NCI-H446 (cell line): ENCODE data around the gene S100A7.
A peak's percentile ranks its signal among the peaks of the same experiment; 100 is the strongest.

Experiments used
- DNase-seq, 2 experiments: peaks; one replicate each; lab custom pipeline; 2025; lab: John Stamatoyannopoulos, UW

The S100A7 gene

DNA sequence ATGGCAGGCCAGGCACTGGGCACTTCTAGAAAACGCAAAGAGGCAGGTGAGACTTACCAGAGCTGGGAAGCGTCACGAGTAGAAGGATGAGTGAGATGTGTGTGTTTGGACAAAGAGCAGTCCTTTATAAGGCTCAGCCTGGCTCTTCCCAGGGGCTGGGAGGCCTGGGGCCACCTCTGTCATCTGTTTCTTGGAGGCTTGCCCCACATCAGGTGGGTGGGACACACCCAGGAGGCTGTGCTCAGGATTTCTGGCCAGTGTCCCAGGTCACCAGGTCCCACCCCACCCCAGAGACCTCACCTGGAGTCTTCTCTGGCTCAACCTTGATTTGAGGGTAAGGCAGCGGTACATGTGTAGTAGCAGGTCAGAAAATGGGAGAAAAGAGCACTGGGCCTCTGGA lies at the start of gene S100A7:
TSS of gene S100A7 (minus strand) at position 101 of the 400 bp plus-strand sequence. CDS start 1,638 bp downstream, outside the sequence.
- no peak for DNase-seq

DNA sequence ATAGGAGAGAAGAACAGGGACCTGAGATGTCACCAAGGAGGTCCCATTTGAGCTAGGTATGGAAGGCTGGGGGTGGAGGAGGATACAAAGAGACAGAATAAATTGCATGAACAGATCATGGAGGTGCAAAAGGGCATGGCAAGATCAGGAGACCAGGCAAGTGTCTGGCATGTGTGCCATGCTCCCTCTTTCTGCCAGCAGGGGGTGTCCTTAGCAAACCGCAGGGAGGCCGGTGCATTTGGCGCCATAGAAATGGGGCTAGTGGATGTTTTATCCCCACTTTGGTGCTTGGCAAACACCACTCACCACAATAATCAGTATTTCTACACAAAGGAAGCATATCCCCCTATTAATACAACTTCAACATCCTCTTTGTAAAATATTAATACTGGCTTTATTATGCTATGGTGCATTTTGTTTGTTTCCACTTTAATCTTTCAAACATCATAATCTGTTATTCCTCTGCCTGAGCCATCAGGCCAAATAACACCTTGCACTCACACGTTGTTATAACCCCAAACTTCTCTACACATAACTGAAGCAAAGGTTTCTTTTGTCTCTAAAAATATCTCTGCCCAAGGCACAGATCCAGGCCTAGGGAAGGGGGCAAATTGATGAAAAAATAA lies 49.4 kb upstream of the S100A7 start:
- peak; percentile 15 to 66 for DNase-seq

DNA sequence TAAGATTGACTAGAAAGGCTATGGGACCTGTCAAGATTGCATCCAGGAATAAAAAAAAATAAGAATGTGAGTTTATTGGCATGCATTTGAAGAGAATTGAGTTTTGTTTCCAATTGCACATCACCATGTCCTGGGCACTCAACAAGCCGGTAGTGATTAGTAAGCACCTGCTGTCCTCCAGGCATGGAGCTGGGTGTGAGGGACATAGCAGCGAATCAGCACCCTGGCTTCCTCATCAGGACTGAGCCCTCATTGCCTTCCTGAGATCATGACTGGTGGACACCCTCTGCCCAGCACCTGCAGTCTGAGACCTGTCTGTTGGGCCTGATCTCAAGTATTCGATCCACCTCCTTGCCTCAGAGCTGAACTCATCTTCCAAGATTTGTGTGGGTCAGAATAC lies 48.6 kb upstream of the S100A7 start:
- DNase-seq: no peak

DNA sequence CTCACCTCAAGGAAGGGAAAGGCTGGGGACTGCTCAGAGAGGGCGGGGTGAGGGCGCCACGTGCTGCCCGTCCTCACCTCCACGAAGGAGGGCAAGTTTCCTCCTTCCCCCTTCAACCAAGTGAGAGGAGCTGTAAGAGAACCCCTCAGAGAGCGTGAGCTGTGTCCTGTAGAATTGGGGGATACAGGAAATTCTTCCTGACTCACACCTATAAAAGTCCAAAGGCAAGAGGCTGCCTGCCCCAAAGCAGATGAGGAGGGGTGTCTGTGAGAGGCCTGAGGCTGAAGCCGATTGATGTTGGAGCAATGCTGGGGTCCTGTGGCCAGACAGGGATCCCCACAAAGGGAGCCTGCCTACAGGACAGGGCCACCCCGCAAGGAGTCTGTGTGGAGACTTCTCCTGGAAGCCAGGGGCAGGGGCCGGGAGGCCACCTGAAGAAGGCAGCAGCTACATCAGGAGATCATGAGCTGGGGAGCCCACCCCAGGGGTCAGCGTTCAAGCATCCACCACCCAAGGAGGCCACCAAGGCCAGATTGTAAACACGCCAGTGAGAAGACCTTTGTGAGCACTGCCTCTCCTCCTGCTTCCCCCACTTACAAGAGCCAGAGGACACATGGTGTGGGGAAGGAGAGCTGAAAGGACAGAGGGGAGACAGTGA lies 47.6 kb upstream of the S100A7 start:
- DNase-seq: no peak

DNA sequence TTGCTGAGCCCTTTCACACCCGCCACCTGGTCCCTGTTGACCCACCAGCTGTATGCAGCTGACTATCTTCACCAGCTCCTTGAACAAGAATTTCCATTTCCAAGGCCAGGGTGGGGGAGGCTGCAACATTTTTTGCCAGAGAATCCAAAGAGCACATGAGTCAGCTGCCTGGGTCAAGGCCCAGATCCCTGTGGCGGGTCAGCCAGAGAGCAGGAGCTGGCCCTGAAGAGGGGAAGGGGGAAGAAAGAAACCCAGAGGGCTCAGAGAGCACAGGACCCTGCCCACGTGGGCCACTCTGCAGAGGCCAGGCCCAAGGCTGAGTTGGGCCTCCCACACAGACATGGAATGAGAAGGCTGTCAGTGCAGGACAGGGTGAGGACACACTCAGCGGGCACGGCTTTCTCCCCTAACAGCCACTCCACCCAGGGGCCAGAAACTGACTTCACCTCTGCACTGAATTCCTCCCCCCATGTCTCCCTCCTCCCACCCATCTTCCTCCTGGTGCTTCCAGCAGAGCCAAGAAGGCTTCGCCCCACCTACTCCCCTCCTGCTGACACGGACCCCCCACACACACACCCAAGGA lies 46.5 kb upstream of the S100A7 start:
- peak in 1 of 2 experiments; percentile 53 for DNase-seq

DNA sequence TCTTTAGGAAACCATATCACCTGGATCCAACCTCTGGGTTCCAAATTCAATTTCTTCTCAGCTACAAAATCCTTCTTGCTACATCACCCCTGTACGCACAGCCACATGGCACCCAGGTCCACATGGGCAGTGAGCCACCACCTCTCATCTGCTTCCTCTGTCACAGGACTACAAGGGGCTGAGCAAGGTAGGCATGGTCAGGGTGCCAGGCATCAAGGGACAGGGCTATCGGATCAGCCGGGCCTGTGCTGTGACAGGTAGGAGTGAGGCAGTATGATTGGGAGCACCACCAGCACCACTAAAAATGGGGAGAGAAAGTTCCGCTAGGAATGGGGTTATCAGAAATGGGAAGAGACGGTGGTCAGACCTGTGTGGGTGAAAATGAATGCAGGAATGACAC lies 45.9 kb upstream of the S100A7 start:
- DNase-seq: no peak

DNA sequence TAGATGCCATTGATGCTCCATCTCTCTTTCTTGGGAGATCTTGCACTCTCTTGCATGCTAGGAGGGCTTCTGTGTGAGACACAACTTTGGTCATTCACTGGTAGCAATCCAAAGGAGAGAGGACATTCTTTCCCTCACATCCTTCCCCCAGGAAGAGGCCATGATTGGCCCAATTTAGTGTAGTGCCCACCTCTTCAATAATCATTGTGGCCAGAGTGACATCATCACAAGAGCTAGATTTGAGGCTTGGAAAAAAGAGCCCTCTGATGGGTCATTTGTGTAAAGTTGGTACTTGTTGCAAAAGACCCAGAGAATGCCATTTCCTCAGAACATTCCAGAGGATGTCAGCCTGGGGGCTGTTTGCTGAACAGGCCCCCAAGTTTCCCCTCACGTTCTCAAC lies 45.1 kb upstream of the S100A7 start:
- no peak for DNase-seq

DNA sequence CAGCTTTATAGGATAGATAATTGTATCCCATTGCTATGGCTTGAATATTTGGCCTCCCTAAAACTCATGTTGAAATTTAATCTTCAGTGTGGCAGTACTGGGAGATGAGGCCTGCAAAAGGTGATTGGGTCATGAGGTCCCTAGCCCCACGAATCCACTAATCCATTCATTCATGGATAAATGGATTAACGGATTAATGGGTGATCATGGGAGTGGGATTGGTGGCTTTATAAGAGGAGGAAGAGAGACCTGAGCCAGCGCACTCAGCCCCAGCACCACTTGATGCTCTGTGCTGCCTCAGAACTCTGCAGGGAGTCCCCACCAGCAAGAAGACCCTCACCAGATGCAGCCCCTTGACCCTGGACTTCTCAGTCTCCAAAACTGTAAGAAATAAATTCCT lies 43.3 kb upstream of the S100A7 start:
- no peak for DNase-seq

DNA sequence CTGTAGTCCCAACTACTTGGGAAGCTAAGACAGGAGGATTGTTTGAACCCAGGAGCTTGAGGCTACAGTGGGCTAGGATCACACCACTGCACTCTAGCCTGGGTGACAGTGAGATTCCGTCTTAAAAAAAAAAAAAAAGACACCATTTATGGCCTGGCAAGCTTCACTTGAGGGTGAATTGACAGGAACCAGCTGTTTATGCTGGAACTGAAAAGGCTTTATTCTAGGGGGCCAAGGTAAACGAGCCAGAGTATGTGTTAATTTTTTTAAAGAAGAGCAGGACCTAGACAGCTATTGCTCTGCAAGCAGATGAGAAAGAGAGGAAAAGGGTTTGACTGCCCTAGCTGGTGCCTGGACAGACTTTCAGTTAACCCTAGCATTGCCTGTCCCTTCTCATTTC lies 38.3 kb upstream of the S100A7 start:
- DNase-seq: no peak

DNA sequence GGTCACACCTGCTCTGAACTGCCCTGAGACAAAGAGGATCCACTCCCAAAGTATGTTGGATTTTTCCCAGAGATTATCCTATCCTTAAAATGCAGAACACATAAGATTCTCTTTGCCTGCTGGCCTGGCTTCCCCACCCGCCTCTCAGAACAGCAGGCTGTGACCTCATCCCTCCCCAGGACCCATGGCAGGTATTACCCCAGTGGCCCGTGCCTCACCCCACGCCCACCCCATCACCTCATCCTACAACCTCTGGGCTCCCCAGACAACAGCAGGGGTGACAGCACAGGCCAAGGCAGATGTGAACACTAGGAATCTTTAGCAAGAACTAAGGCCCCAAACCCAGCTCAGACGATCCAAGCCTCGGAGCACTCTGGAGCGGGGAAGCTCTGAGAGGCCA lies 35.1 kb upstream of the S100A7 start:
- no peak for DNase-seq

DNA sequence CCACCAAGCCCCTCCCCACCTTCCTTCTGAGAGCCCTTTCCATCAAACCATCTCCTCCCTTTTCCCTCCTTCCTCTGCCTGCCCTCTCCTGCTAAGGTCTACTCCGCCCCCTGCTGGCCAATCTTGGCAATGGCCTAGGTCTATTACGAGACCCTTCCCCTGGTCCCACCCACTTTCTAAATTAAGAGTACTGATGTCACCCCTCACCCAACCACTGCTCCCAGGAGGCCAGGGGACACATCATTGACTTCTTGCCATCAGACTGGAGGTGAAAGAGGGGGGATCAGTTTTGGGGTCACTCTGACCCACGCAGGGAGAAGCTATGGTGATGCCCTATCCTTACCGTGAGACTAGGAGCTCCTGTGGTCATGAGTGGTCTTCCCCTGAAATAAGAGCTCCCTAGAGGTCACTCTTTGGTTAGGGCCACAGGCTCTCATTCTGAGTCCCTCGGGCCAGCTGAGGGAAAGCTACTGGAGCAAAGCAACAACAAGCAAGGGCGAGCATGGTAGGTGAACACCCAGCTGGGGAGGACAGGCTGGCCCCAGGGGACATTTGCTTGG lies 34.6 kb upstream of the S100A7 start:
- peak; percentile 83 to 84 for DNase-seq

DNA sequence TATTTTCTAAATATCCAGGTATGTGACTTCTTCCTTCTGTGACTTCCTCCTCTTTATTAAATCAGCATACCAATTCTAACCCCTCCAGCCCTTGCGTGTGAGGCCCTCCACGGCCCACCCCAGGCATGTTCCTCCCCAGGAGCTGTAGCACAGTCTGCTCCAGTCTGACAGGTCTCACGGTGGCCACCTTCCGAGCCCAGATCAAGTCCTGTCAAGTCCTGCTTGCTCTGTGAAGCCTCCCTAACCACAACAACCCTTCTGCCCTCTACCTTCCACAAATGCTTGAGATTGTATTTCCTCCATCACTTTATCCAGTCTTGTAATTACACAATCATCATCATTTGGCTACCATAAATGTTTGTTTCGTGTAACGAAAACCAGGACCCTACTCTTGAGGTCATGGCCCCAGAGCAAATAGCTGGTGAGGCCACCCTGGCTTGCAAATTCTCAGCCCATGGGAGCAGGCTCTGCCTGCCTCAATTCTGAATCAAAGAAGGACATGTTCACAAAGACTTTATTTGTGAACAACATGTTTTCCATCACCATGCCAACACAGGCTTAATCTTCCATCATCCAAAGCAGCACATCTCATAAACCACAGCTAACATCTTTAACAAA lies 33.0 kb upstream of the S100A7 start:
- DNase-seq: no peak

DNA sequence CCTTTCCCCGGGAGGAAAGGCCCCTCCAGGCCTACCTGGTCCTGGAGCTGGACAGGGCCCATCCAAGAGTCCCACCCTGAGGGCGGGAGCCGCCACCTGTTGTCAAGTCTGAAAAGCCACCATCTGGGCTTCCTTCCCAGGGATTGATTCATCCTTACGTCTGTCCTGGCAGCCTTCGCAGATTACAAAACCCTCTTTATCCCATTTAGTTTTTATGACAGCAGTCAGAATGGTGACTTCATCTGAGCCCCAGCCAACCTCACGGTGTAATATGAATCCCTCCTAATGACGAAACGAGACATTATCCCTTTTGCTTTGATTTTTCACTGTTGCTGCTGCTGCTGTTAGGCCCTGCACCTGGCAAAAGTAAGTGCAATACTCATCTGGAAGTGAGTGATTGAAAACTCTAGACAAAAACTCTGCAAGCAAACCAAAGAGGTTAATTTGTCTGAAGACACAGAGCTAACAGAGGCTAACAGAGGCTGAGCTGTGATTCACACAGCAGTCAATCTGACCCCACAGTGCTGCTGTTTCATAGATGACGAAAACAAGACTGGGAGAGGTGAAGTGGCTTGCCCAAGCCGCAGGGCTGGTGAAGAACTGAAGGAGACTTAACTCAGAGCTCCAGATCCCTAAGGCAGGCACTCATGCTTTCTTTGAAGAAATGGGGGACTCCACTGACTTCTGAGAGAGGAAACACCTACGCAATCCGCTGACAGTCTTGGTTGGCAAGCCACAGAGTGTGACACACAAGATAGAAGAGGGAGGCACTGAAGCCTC lies 30.0 kb upstream of the S100A7 start:
- peak; percentile 79 to 93 for DNase-seq

DNA sequence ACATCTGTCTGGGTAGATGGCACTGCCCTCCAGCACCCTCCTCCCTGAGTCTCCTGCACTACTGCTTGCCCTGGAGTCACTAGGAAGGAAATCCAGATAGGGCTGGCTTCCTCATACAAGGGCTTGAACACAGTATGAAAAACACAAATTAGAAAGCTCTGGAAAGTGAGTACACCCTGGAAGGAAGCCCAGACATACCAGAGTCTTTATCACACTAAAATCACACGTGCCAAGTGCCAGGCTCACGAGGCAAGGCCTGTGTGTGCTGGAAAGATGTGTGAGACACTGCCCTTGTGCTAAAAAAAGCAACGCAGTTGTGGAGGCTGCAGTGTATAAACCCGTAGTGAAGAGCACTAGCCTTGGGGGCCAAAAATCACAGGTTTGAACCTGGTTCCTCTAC lies 28.3 kb upstream of the S100A7 start:
- DNase-seq: peak; percentile 30 to 34

DNA sequence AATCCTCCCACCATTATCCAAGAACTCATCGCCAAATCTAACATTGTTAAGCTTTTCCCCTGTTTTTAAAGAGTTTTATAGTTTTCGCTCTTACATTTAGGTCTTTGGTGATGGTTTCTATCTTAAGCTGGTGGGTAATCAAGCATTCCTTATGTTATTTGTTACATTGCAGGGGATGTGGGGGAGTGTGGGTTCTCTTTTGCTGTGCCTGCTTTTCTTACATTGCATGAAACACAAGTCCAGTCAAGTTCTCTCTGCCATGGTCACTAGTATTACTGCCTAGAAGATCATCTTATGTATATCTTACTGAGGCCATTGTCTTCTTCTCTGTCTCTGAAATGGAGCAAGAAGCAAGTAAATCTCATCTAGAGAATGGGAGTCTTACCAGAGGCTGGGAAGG lies 27.3 kb upstream of the S100A7 start:
- DNase-seq: no peak

DNA sequence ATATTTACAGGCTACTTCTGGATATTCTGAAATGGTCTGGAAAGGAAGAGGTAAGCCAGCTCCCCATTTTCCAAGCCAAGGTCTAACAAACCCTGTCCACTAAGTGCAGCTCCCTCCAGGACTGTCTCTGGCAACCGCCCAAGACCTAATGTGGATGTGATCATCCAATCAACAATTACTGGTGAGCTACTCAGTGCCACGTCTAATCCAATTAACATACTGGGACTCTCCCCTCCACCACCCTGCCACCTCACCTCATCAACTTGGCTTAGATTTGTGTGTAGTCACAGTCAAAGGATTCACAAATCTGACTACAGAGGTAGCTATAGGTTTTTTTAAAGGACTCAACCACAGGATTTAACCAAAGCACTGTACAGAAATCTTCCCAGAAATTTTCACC lies 25.4 kb upstream of the S100A7 start:
- peak; percentile 32 to 71 for DNase-seq

DNA sequence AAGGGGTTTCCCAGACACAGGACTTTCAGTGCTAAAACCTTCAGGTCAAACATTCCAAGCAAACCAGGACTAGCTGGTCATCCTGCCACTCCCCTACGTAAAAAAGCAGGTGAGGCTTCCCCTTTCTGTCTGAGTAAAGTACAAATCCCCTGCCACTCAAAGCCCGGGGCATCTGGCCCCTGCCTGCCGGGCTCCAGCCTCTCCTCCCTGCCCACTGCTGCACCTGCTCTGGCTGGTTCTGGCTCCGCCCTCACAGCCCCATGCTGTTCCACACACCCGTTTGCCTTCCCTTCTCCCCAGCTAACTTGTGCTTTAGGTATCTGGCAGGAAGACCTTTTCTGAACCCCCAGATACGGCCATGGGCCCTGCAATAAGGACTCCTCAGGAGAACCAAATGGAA lies 23.3 kb upstream of the S100A7 start:
- no peak for DNase-seq

DNA sequence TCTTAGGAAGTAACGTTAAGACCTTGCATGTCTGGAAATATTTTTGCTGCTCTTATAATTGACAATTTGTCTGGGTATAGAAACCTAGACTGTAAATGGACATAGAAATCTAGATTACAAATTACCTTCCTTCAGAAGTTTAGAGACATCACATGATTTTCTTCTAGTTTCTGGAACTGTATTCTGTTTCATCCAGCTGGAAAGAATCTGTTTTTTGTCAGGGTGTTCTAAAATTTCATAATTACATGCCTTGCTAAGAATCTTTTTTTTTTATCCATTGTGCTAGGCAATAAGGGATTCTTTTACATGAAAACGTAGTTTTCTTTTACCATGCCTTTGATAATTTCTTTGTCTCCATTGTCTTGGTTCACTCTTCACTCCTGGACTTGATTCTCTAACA lies 20.7 kb upstream of the S100A7 start:
- no peak for DNase-seq

DNA sequence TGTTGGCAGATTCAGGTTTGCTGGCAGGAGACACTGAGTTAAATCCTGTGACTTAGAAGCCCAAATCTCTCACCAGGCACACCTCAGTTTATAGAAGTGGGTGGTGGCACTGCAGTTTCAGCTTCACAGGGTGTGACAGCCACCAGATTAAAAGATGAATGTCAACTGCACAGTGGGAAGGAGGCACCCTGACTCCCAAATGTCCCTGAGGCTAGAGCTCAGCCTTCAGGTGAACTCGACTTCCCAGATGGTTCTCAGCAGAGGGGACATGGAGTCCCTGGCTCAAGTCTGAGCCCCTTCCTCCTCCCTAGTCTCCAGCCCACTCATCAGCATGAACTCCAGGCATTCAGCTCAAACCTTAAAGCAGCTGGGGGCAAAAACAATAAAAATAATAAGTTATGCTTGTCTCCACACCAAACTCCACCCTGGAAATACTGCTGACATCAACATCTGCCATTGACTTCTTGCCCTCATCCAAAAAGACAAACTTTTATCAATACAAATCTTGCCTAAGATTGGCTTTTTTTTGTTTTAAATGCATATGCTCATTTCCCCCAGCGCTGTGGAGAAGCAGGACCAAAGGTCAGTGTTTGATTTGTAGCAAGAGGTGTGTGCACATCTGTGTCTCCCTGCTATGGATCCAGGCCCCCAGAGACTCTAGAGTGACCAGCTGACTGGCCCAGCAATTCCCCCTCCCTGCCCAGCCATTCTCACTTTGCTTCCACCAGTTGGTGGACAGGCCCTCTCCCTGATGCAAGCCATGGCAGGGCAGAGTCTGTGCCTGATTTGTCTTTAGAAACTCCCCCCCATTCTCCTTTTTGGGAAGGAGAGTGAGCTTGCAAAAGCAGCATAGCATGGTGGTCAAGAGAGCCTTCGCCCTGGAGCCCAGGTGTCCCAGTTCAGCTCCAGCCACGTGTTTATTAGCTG lies 18.5 kb upstream of the S100A7 start:
- no peak for DNase-seq

DNA sequence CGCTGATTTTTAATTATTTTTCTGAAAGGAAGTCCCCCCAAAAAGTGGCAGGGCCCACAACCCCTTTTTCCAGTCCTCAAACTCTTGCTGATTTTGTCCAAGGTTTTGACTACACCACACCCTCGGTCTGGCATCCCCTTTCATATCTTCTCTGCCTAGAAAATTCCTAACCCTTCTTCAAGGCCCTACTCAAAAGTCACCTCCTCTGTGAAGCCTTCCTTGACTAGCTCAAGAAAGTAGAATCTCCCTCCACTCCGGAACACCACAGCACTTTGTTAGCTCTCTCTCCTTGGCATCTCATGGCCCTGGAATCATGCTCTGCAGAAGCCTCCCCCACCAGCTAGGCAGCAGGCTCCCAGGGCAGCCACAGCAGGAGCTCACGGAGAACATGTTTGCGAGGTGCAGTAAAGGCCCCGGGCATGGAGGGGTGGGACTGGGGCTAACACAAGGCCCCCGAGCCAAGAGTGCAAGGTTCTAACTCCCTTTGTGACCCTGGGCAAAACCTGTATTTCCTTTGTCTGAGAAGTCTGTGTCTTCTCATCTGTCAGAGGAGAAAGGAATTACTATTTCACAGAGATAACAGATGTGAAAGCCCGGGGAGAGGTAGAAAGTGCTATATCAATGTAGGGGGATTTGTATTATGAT lies 17.7 kb upstream of the S100A7 start:
- DNase-seq: no peak
